H9 (cell line): ENCODE measurements around the gene SCLY. TPM values are rescaled to one million over a fixed set of nuclear protein-coding genes. Genes with fewer than 3 reads are reported as not detected.

ENCODE experiments used
- DNase-seq: peaks from one replicate; pipeline ENCODE4 v3.0.0-alpha.2; 2017
- H2AFZ ChIP-seq: one replicate; pipeline ENCODE4 v1.6.1; 2013; ENCODE audit warnings: mild to moderate bottlenecking, low read length, control low read depth, moderate library complexity
- H2AK5ac ChIP-seq: 2 replicates; pipeline ENCODE4 v1.6.1; 2013; ENCODE audit warnings: low read length, control low read depth, mixed read lengths; ENCODE audit not compliant: insufficient read length
- H2BK120ac ChIP-seq: one replicate; pipeline ENCODE4 v1.6.1; 2013; ENCODE audit warnings: low read depth, mild to moderate bottlenecking, low read length, control low read depth, inconsistent platforms; ENCODE audit not compliant: poor library complexity, severe bottlenecking
- H2BK12ac ChIP-seq: 2 replicates; pipeline ENCODE4 v1.6.1; 2013; ENCODE audit warnings: low read length, control low read depth, mixed read lengths, low read depth; ENCODE audit not compliant: insufficient read length
- H2BK15ac ChIP-seq: 2 replicates; pipeline ENCODE4 v1.6.1; 2013; ENCODE audit warnings: low read depth, low read length, control low read depth
- H2BK20ac ChIP-seq: one replicate; pipeline ENCODE4 v1.6.1; 2013; ENCODE audit warnings: low read depth, mild to moderate bottlenecking, low read length, control low read depth, inconsistent platforms; ENCODE audit not compliant: poor library complexity, severe bottlenecking
- H2BK5ac ChIP-seq: 2 replicates; pipeline ENCODE4 v1.6.1; 2013; ENCODE audit warnings: low read length, control low read depth, mixed read lengths; ENCODE audit not compliant: insufficient read length
- H3K14ac ChIP-seq: 2 replicates; pipeline ENCODE4 v1.6.1; 2013; ENCODE audit warnings: low read length, control low read depth; ENCODE audit not compliant: insufficient read depth
- H3K18ac ChIP-seq: 2 replicates; pipeline ENCODE4 v1.6.1; 2013; ENCODE audit warnings: low read depth, mild to moderate bottlenecking, mixed read lengths, low read length, control low read depth; ENCODE audit not compliant: insufficient read length
- H3K23ac ChIP-seq: 2 replicates; pipeline ENCODE4 v1.6.1; 2013; ENCODE audit warnings: low read length, control low read depth, mixed read lengths, low read depth; ENCODE audit not compliant: insufficient read length
- H3K23me2 ChIP-seq: 2 replicates; pipeline ENCODE4 v1.6.1; 2013; ENCODE audit warnings: low read depth, mild to moderate bottlenecking, mixed read lengths, low read length, control low read depth; ENCODE audit not compliant: insufficient read length, poor library complexity, severe bottlenecking
- H3K27ac ChIP-seq: 2 replicates; pipeline ENCODE4 v1.5.1; 2013; ENCODE audit warnings: low read length, control low read depth, mixed read lengths, low read depth; ENCODE audit not compliant: insufficient read length
- H3K27me3 ChIP-seq: 2 replicates; pipeline ENCODE4 v1.6.1; 2013; ENCODE audit warnings: low read length, control low read depth, inconsistent platforms; ENCODE audit not compliant: insufficient read depth
- H3K4ac ChIP-seq: 2 replicates; pipeline ENCODE4 v1.6.1; 2013; ENCODE audit warnings: low read depth, mild to moderate bottlenecking, control low read depth, inconsistent platforms, low read length, moderate library complexity
- H3K4me1 ChIP-seq: 2 replicates; pipeline ENCODE4 v1.6.1; 2013; ENCODE audit warnings: low read length, control low read depth, inconsistent platforms; ENCODE audit not compliant: insufficient read depth
- H3K4me2 ChIP-seq: 2 replicates; pipeline ENCODE4 v1.6.1; 2013; ENCODE audit warnings: low read length, control low read depth, mixed read lengths; ENCODE audit not compliant: insufficient read length, insufficient read depth
- H3K56ac ChIP-seq: 2 replicates; pipeline ENCODE4 v1.6.1; 2013; ENCODE audit warnings: low read depth, mild to moderate bottlenecking, mixed read lengths, low read length, control low read depth; ENCODE audit not compliant: insufficient read length
- H3K79me1 ChIP-seq: 2 replicates; pipeline ENCODE4 v1.6.1; 2013; ENCODE audit warnings: low read depth, mild to moderate bottlenecking, moderate library complexity, low read length, control low read depth, inconsistent platforms; ENCODE audit not compliant: insufficient read depth, poor library complexity, severe bottlenecking
- H3K79me2 ChIP-seq: 2 replicates; pipeline ENCODE4 v1.6.1; 2013; ENCODE audit warnings: low read length, control low read depth, inconsistent platforms; ENCODE audit not compliant: insufficient read depth
- H3K9ac ChIP-seq: 2 replicates; pipeline ENCODE4 v1.6.1; 2013; ENCODE audit warnings: low read length, control low read depth, mixed read lengths; ENCODE audit not compliant: insufficient read length; ENCODE audit errors: extremely low read depth
- H3K9me3 ChIP-seq: one replicate; pipeline ENCODE4 v1.6.1; 2013; ENCODE audit warnings: low read depth, low read length, inconsistent platforms; ENCODE audit not compliant: control insufficient read depth
- H3T11ph ChIP-seq: one replicate; pipeline ENCODE4 v1.6.1; 2013; ENCODE audit warnings: mild to moderate bottlenecking, low read length, control low read depth, inconsistent platforms
- H4K20me1 ChIP-seq: one replicate; pipeline ENCODE4 v1.6.1; 2013; ENCODE audit not compliant: control insufficient read depth, insufficient read length, insufficient read depth
- H4K5ac ChIP-seq: 2 replicates; pipeline ENCODE4 v1.6.1; 2013; ENCODE audit warnings: low read depth, mild to moderate bottlenecking, mixed read lengths, low read length, control low read depth; ENCODE audit not compliant: insufficient read length
- H4K8ac ChIP-seq: replicated peaks from 2 replicates; pipeline ENCODE4 v1.6.1; 2013; ENCODE audit warnings: low read length, control low read depth, mixed read lengths, low read depth; ENCODE audit not compliant: insufficient read length
- H4K91ac ChIP-seq: 2 replicates; pipeline ENCODE4 v1.6.1; 2013; ENCODE audit warnings: low read depth, mild to moderate bottlenecking, moderate library complexity, mixed read lengths, low read length, control low read depth; ENCODE audit not compliant: insufficient read length
- H3K27ac Mint-ChIP-seq, 3 experiments: 2 replicates in 2 of 3; 3 replicates in 1 of 3; pipeline ENCODE4 v1.8.0; 2020 to 2021; ENCODE audit warnings: mixed read lengths in 3 of 3, mild to moderate bottlenecking in 1 of 3, moderate library complexity in 1 of 3
- H3K27me3 Mint-ChIP-seq: 2 replicates; pipeline ENCODE4 v1.8.0; 2021; ENCODE audit warnings: low read depth, mild to moderate bottlenecking, moderate library complexity, mixed read lengths
- H3K36me3 Mint-ChIP-seq, 3 experiments: 2 replicates in 2 of 3; 3 replicates in 1 of 3; pipeline ENCODE4 v1.8.0; 2020 to 2021; ENCODE audit warnings: low read depth in 3 of 3, mixed read lengths in 3 of 3; ENCODE audit not compliant: insufficient read depth in 1 of 3
- H3K4me1 Mint-ChIP-seq, 2 experiments: 2 replicates each; pipeline ENCODE4 v1.8.0; 2020; ENCODE audit warnings: mixed read lengths in 2 of 2
- H3K4me3 Mint-ChIP-seq, 2 experiments: 2 replicates in 1 of 2; 3 replicates in 1 of 2; pipeline ENCODE4 v1.8.0; 2020 to 2021; ENCODE audit warnings: mild to moderate bottlenecking in 2 of 2, mixed read lengths in 2 of 2, moderate library complexity in 1 of 2
- H3K9me3 Mint-ChIP-seq, 2 experiments: 2 replicates in 1 of 2; 3 replicates in 1 of 2; pipeline ENCODE4 v1.8.0; 2020; ENCODE audit warnings: mild to moderate bottlenecking in 2 of 2, mixed read lengths in 2 of 2, moderate library complexity in 1 of 2
- WGBS: extraction: QIAGEN DNeasy Blood & Tissue Kit; methylation state at CpG from one replicate; pipeline ENCODE4 v1.1.7; 2013; ENCODE audit warnings: missing lambda C conversion rate, low lambda C conversion rate, mixed read lengths; ENCODE audit not compliant: insufficient read length; ENCODE audit errors: extremely low coverage; 5-methylcytosine and 5-hydroxymethylcytosine counted together
- total RNA-seq: library from RNA; stranded (reverse); gene quantifications from 2 replicates; pipeline ENCODE4 v1.2.1, GENCODE V29; 2021
- TF ChIP-seq, protein P1 (sequence below): fragments of 200-600 bp; sonication (generic); conservative IDR thresholded peaks from 3 replicates; pipeline ENCODE4 v1.8.0; 2021; ENCODE audit warnings: antibody characterized with exemption, mild to moderate bottlenecking

SCLY gene
- total RNA-seq, 1 experiment from 2014 or later = 55.3 TPM

DNA sequence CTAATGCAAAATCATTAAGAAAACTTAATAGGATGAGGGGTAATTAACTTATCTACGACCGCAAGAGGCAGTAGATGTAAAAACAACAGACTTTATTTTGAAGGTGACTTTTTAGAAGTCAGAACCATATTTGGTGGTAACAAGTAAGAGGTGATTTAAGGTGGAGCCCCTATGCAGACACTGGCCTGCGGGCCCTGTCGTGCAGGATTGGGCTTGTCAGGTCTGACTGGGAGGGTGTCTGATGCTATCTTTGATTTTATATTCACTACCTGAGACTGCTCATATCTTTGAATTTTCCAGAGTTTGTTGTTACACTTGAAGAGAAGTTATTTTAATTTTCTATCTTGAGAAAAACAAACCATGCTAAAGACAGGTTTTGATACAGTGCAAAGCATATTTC, 29.1 kb upstream of the SCLY start:
- no CpG with 5 or more reads among the region's 4 CpGs for WGBS
- no peaks in the 10 kb centered on the region for H3K27me3 Mint-ChIP-seq
- no peak overlapping the region for H2BK15ac ChIP-seq

More for the DNA sequence above, 29.1 kb upstream of the SCLY start:
- Histone ChIP-seq H2AK5ac (no peak overlapping the region), H3K14ac (no peak overlapping the region), H3K79me1 (no peaks in the 10 kb centered on the region), H4K5ac (no peak overlapping the region), H3K9me3 (no peaks in the 10 kb centered on the region), H3K23me2 (no peaks in the 10 kb centered on the region), H3K18ac (no peak overlapping the region), H3K4ac (no peak overlapping the region), H3K79me2 (no peaks in the 10 kb centered on the region), H4K8ac (no peak overlapping the region), H3K56ac (no peak overlapping the region), H3K4me2 (no peak overlapping the region), H3K4me1 (no peaks in the 10 kb centered on the region; the same call in 1 of the 2 replicates), H2BK12ac (no peak overlapping the region), H3K9ac (no peak overlapping the region), H3K27me3 (no peaks in the 10 kb centered on the region), H4K20me1 (no peaks in the 10 kb centered on the region), H2BK120ac (no peak overlapping the region), H2BK20ac (no peak overlapping the region), H3T11ph (no peak overlapping the region), H4K91ac (no peak overlapping the region), H2BK5ac (no peak overlapping the region), H3K27ac (no peak overlapping the region), H2AFZ (no peak overlapping the region), H3K23ac (no peak overlapping the region)
- TF ChIP-seq, protein P1, sequence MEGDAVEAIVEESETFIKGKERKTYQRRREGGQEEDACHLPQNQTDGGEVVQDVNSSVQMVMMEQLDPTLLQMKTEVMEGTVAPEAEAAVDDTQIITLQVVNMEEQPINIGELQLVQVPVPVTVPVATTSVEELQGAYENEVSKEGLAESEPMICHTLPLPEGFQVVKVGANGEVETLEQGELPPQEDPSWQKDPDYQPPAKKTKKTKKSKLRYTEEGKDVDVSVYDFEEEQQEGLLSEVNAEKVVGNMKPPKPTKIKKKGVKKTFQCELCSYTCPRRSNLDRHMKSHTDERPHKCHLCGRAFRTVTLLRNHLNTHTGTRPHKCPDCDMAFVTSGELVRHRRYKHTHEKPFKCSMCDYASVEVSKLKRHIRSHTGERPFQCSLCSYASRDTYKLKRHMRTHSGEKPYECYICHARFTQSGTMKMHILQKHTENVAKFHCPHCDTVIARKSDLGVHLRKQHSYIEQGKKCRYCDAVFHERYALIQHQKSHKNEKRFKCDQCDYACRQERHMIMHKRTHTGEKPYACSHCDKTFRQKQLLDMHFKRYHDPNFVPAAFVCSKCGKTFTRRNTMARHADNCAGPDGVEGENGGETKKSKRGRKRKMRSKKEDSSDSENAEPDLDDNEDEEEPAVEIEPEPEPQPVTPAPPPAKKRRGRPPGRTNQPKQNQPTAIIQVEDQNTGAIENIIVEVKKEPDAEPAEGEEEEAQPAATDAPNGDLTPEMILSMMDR = no peak
- H3K9me3 Mint-ChIP-seq = no peaks in the 10 kb centered on the region
- H3K27ac Mint-ChIP-seq = no peak overlapping the region; a peak in 1 of 7 replicates
- H3K4me1 Mint-ChIP-seq = peaks cover 17% of the 10 kb centered on the region in 2 experiments
- no peak for DNase-seq
- peaks cover 12 to 56% (median 35%) of the 10 kb centered on the region in 3 experiments; a peak in 6 of 7 replicates for H3K36me3 Mint-ChIP-seq
- H3K4me3 Mint-ChIP-seq = no peak overlapping the region
